ENCODE measurements around the gene SAC3D1.

SAC3D1 gene

GRCh38 chr11:65089621-65090020, 48.6 kb downstream of the SAC3D1 start:
- DNase-seq (ENCODE audit: low spot score) = no peak

GRCh38 chr11:65090628-65091027, 49.6 kb downstream of the SAC3D1 start:
- no peak for DNase-seq (ENCODE audit: low spot score)
